ENCODE data around the gene MAP3K7.

DNA sequence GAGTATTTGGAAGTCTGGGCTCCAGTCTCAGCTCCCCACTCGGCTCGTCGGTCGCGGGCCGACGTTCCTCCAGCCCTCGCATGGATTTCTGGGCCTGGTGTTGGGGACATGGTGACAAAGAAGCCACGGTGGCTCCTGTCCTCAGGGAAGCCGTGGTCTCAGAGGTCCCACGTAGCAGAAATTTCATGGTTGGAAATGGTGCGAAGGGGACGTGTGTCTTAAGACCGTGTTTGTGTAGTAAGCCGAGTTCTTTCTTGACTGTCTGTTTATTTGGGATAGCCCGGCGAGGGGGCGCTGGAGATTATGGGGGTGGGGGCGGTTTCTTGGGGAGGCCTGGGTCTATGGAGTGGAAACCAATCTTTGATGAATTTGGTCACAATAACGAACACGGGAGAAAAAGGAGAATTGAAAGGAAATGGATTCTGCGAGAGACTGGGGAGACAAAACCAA lies 23.5 kb upstream of the MAP3K7 start:
- TF ChIP-seq POLR2A (IDR thresholded peaks at IDR 0.05; ENCODE audit: low read length), result no peak
- no peak for TF ChIP-seq GATA1 (IDR thresholded peaks at IDR 0.05; ENCODE audit: low read depth, low read length)
